ENCODE results near the gene SORCS3.

SORCS3 gene

GRCh38 chr10:105023211-105024111, 382.4 kb downstream of the SORCS3 start:
- no peak overlapping the region for H3K4me3 ChIP-seq (ENCODE audit: low read depth, low read length)
- no peak for DNase-seq (ENCODE audit: low read depth)
- TF ChIP-seq MYC (IDR thresholded peaks at IDR 0.05; ENCODE audit: low read depth, low read length) = no peak
- no peak for TF ChIP-seq MAX (IDR thresholded peaks at IDR 0.05; ENCODE audit: low read depth, low read length)
- no peak for TF ChIP-seq POLR2A (IDR thresholded peaks at IDR 0.05; ENCODE audit: extremely low read depth, insufficient read length)
- TF ChIP-seq CTCF (IDR thresholded peaks at IDR 0.05; ENCODE audit: low read depth, low read length) = no peak

GRCh38 chr10:105024184-105024583, 383.1 kb downstream of the SORCS3 start:
- H3K4me3 ChIP-seq (ENCODE audit: low read depth, low read length) = no peak overlapping the region
- DNase-seq (ENCODE audit: low read depth) = no peak
- TF ChIP-seq MYC (IDR thresholded peaks at IDR 0.05; ENCODE audit: low read depth, low read length) (no peak), MAX (IDR thresholded peaks at IDR 0.05; ENCODE audit: low read depth, low read length) (no peak), CTCF (IDR thresholded peaks at IDR 0.05; ENCODE audit: low read depth, low read length) (no peak), POLR2A (IDR thresholded peaks at IDR 0.05; ENCODE audit: extremely low read depth, insufficient read length) (no peak)

- no peak overlapping the region for H3K4me3 ChIP-seq (ENCODE audit: low read depth, low read length)
- TF ChIP-seq MYC (IDR thresholded peaks at IDR 0.05; ENCODE audit: low read depth, low read length) = no peak
- no peak for TF ChIP-seq CTCF (IDR thresholded peaks at IDR 0.05; ENCODE audit: low read depth, low read length)
- no peak for TF ChIP-seq MAX (IDR thresholded peaks at IDR 0.05; ENCODE audit: low read depth, low read length)
- TF ChIP-seq POLR2A (IDR thresholded peaks at IDR 0.05; ENCODE audit: extremely low read depth, insufficient read length) = no peak
- DNase-seq (ENCODE audit: low read depth) = no peak
Measured at GRCh38 chr10:105025092-105025491, 384.0 kb downstream of the SORCS3 start.

- TF ChIP-seq CTCF (IDR thresholded peaks at IDR 0.05; ENCODE audit: low read depth, low read length) (no peak), MYC (IDR thresholded peaks at IDR 0.05; ENCODE audit: low read depth, low read length) (no peak), MAX (IDR thresholded peaks at IDR 0.05; ENCODE audit: low read depth, low read length) (no peak), POLR2A (IDR thresholded peaks at IDR 0.05; ENCODE audit: extremely low read depth, insufficient read length) (no peak)
- H3K4me3 ChIP-seq (ENCODE audit: low read depth, low read length) = no peak overlapping the region
- no peak for DNase-seq (ENCODE audit: low read depth)
Measured at GRCh38 chr10:105026566-105026965, 385.5 kb downstream of the SORCS3 start.

GRCh38 chr10:105029286-105029685, 388.2 kb downstream of the SORCS3 start:
- H3K4me3 ChIP-seq (ENCODE audit: low read depth, low read length) = no peak overlapping the region
- no peak for DNase-seq (ENCODE audit: low read depth)
- TF ChIP-seq POLR2A (IDR thresholded peaks at IDR 0.05; ENCODE audit: extremely low read depth, insufficient read length) (no peak), MAX (IDR thresholded peaks at IDR 0.05; ENCODE audit: low read depth, low read length) (no peak), MYC (IDR thresholded peaks at IDR 0.05; ENCODE audit: low read depth, low read length) (no peak), CTCF (IDR thresholded peaks at IDR 0.05; ENCODE audit: low read depth, low read length) (no peak)
